ENCODE data around the gene ATP8B3. TPM values are rescaled to one million over a fixed set of nuclear protein-coding genes. Genes with fewer than 3 reads are reported as not detected.
A peak's percentile ranks its signal among the peaks of the same experiment; 100 is the strongest.

ATP8B3 gene
- total RNA-seq, 1 donor: 0.86 TPM

GRCh38 chr19:1749373-1750342 is 62.4 kb downstream of the ATP8B3 start:
- TF ChIP-seq, protein P1, sequence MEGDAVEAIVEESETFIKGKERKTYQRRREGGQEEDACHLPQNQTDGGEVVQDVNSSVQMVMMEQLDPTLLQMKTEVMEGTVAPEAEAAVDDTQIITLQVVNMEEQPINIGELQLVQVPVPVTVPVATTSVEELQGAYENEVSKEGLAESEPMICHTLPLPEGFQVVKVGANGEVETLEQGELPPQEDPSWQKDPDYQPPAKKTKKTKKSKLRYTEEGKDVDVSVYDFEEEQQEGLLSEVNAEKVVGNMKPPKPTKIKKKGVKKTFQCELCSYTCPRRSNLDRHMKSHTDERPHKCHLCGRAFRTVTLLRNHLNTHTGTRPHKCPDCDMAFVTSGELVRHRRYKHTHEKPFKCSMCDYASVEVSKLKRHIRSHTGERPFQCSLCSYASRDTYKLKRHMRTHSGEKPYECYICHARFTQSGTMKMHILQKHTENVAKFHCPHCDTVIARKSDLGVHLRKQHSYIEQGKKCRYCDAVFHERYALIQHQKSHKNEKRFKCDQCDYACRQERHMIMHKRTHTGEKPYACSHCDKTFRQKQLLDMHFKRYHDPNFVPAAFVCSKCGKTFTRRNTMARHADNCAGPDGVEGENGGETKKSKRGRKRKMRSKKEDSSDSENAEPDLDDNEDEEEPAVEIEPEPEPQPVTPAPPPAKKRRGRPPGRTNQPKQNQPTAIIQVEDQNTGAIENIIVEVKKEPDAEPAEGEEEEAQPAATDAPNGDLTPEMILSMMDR (IDR thresholded peaks at IDR 0.05; ENCODE audit: insufficient read depth, low read depth, low read length): no peak
- DNase-seq (ENCODE audit: low read depth): no peak
- H3K4me3 ChIP-seq (ENCODE audit: low read depth, low read length): no peak overlapping the region

GRCh38 chr19:1748873-1749341 is 63.2 kb downstream of the ATP8B3 start:
- TF ChIP-seq, protein P1 (IDR thresholded peaks at IDR 0.05; ENCODE audit: insufficient read depth, low read depth, low read length): no peak
- no peak for DNase-seq (ENCODE audit: low read depth)
- H3K4me3 ChIP-seq (ENCODE audit: low read depth, low read length): no peak overlapping the region

- TF ChIP-seq, protein P1 (IDR thresholded peaks at IDR 0.05; ENCODE audit: insufficient read depth, low read depth, low read length): no peak
- peak overlapping the region; percentile 12 for H3K4me3 ChIP-seq (ENCODE audit: low read depth, low read length)
- DNase-seq (ENCODE audit: low read depth): no peak
Measured at GRCh38 chr19:1748115-1748872, 63.8 kb downstream of the ATP8B3 start.

DNA sequence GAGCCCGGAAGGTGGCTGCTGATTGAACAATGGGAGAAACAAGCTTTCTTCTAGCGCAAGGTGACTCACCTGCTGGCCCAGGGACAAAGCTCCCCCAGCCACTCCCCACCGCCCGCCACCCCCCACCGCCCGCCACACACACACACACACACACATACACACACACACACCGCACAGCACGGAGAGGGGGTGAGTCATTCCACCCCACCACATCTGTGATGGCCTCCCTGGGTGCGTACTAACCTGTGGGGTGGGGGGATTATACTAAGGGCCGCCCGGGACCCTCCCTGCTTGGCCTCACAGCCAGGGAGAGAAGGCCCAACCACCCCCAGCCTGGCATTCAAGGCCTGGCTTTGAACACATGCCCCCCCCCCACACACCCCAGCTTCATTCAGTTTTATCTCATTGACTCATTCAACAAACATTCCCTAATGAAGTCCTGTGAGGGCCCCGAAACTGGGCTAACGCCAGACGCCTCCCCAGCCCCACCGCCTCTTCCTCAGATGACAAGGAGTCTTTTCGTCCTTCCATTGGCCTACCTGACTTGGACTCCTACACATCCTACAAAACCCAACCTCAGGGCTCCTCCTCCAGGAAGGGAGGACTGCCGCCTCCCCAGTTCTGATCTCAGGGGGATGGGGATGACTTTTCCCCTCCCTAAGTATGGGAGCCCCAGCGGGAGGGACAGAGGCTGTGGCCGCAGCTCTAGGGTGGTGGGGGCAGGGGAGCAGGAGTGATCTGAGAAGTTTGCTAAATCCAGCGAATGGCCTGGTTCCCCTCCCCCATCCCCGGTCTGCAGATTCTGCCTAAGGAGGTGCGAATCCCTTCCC is 64.6 kb downstream of the ATP8B3 start:
- TF ChIP-seq, protein P1 (IDR thresholded peaks at IDR 0.05; ENCODE audit: insufficient read depth, low read depth, low read length): no peak
- DNase-seq (ENCODE audit: low read depth): peak; percentile 34
- H3K4me3 ChIP-seq (ENCODE audit: low read depth, low read length): no peak overlapping the region

DNA sequence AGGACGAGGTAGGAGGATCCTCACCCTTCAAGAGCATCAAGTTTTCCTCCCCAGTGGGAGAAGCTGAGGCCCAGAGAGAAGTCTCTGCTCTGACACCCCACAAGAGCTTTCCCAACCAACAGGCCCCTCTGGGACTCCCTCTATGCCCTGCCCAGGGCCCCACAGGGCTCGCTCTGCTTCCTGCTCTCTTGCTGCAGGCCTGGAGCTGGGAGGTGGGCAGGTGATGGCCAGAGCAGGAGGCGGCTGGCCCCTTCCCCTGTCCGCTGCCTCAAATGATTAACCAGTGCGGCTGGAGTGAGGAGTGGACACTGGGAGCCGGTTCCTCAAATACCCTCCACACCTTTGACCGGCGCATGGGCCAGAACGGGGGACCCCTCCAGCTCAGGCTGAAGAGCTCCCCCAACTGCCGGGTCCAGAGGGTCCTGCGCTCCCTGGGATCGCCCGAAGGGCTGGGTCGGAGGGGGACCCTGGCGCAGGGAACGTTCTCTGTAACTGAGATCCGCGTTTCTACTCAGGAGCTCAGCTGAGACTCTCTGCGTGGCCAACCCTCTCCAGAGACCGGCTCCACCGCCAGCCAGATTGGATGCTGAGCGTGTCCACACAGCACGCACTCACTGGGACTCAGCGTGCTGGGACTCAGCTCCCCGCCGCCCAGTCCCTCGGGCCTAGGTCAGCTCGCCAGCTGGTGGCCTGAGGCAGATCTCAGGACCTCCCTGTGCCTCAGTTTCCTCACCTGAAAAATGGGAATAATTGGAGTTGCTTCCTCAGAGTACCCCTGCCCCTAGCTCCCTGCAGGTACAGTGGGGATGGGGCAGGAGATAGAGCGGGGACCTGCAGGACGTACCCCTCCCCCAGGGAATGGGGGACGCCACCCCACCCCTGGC is 65.4 kb downstream of the ATP8B3 start:
- TF ChIP-seq, protein P1 (IDR thresholded peaks at IDR 0.05; ENCODE audit: insufficient read depth, low read depth, low read length): no peak
- H3K4me3 ChIP-seq (ENCODE audit: low read depth, low read length): no peak overlapping the region
- DNase-seq (ENCODE audit: low read depth): no peak
